K562 (cell line): ENCODE data around the gene ALDOC. TPM values are rescaled to one million over a fixed set of nuclear protein-coding genes. Genes with fewer than 3 reads are reported as not detected.
A peak's percentile ranks its signal among the peaks of the same experiment; 100 is the strongest.

Source experiments
- BRF1 ChIP-seq: IDR thresholded peaks from 3 replicates; pipeline ENCODE4 v1.6.1; 2011; ENCODE audit warnings: borderline replicate concordance, mild to moderate bottlenecking; ENCODE audit not compliant: insufficient read length; ENCODE audit errors: extremely low read depth
- CBX1 ChIP-seq: sonication (generic); IDR thresholded peaks from 2 replicates; pipeline ENCODE4 v1.6.1; 2016; ENCODE audit warnings: antibody characterized with exemption, low read depth, mild to moderate bottlenecking
- CHCHD3 ChIP-seq: fragments of 250-450 bp; sonication (Bioruptor Pico); IDR thresholded peaks from 2 replicates; pipeline ENCODE4 v2.1.2; 2022; ENCODE audit warnings: mild to moderate bottlenecking
- CHD7 ChIP-seq: fragments of 200-600 bp; sonication (generic); IDR thresholded peaks from one replicate; pipeline ENCODE4 v1.6.1; 2012; ENCODE audit warnings: mild to moderate bottlenecking, low read depth, low read length, inconsistent platforms
- CREBBP ChIP-seq: IDR thresholded peaks from one replicate; pipeline ENCODE4 v1.6.1; 2012; ENCODE audit warnings: low read depth, mild to moderate bottlenecking, control low read depth, inconsistent platforms, low read length
- CREM ChIP-seq: IDR thresholded peaks from 2 replicates; pipeline ENCODE4 v1.6.1; 2014; ENCODE audit warnings: antibody characterized with exemption, low read depth
- KDM1A ChIP-seq, 2 experiments: fragments of 450-650 bp; IDR thresholded peaks; 2 replicates each; pipeline ENCODE4 v1.6.1; 2016; ENCODE audit warnings: mild to moderate bottlenecking in 2 of 2
- NCOA6 ChIP-seq: fragments of 450-650 bp; IDR thresholded peaks from 2 replicates; pipeline ENCODE4 v1.6.1; 2017; ENCODE audit warnings: mild to moderate bottlenecking
- PRDM10 ChIP-seq: fragments of 450-650 bp; IDR thresholded peaks from 2 replicates; pipeline ENCODE4 v1.6.1; 2018; ENCODE audit not compliant: partially characterized antibody
- TAF1 ChIP-seq: IDR thresholded peaks from 2 replicates; pipeline ENCODE4 v1.6.1; 2011; ENCODE audit warnings: mild to moderate bottlenecking, low read length, moderate library complexity; ENCODE audit not compliant: insufficient read depth, control insufficient read depth, severe bottlenecking; ENCODE audit errors: extremely low read depth
- TRIM24 ChIP-seq, 2 experiments: fragments of 450-650 bp; IDR thresholded peaks; 2 replicates each; pipeline ENCODE4 v1.6.1; 2016
- ZNF175 ChIP-seq: fragments of 200-800 bp; sonication (Bioruptor generic); IDR thresholded peaks from 2 replicates; pipeline ENCODE4 v1.6.1; 2016; ENCODE audit warnings: low read depth, mild to moderate bottlenecking, missing genetic modification characterization, missing compliant biosample characterization
- ZNF263 ChIP-seq: sonication (generic); formaldehyde crosslinking; IDR thresholded peaks from 2 replicates; pipeline ENCODE4 v1.8.0; 2022; ENCODE audit warnings: mild to moderate bottlenecking, missing genetic modification reagents, borderline replicate concordance
- ZNF644 ChIP-seq: fragments of 200-800 bp; sonication (Bioruptor generic); IDR thresholded peaks from 2 replicates; pipeline ENCODE4 v1.6.1; 2016; ENCODE audit warnings: low read depth, missing genetic modification characterization, missing compliant biosample characterization
- polyA plus RNA-seq, 8 experiments: library from polyadenylated mRNA; depleted of rRNA in 4 of 8; stranded (reverse) in 5 of 8; unstranded in 3 of 8; fragments of >200 nt; fragmentation: Nextera tagmentation in 2 of 8; fragmentation: Illumina TruSeq in 1 of 8; extraction: Ambion mirVana in 2 of 8; extraction: Trizol in 1 of 8; gene quantifications; 2 replicates each; pipeline versions ENCODE4 v1.2.1 to v1.2.3, GENCODE V29; 2011 to 2014; ENCODE audit warnings: inconsistent platforms in 1 of 8, missing spikeins in 1 of 8
- total RNA-seq, 7 experiments: library from RNA; depleted of rRNA in 6 of 7; stranded (reverse); fragments of >200 nt in 6 of 7; fragmentation: Illumina TruSeq in 2 of 7; extraction: Trizol in 2 of 7; gene quantifications; 2 replicates each; pipeline versions ENCODE4 v1.2.1 to v1.2.3, GENCODE V29; 2011 to 2021; ENCODE audit warnings: low replicate concordance in 1 of 7

The ALDOC gene
- total and polyA plus RNA-seq, 9 of the 15 experiments (the other 6 are each of a cell fraction or from before 2014, with no cell fraction given) = 43.2 to 263 (median 99.2) TPM

DNA sequence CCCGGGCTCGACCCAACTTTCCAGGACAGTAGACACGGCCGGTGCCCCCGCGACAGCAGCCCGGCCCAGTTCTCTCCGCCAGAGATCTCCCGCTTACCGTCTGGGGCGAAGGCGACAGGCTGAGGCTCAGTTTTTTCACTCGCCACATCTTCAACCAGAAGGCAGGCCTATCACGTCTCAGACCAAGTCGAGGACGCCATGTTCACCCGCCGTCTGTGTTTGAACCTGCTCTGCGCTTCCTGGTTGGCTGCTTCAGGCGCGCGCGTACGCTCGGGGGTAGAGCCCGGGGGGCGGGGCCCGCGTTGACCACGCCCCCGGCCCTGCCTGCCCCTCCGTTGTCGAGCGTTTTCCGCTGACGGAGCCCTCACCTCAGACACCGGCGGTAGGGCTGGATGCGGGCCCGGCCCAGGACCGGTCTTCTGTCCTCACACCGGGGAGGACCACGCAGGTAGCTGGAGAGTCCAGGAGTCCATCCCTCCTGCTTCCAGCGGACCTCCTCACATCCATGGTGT is 22.2 kb upstream of the ALDOC start, which contains the start of gene SPAG5 (continued):
- TF ChIP-seq PRDM10 = peak; percentile 38
- TF ChIP-seq CREBBP = no peak
- no peak for TF ChIP-seq BRF1
- TF ChIP-seq CHCHD3 (CRISPR knock-in tag) = peak; percentile 47; the same call in 1 of the 2 replicates
- no peak for TF ChIP-seq ZNF644 (tag)
- TF ChIP-seq ZNF263 (CRISPR knock-in tag) = peak; percentile 84
- TF ChIP-seq CREM = peak; percentile 84
- peak; percentile 91 for TF ChIP-seq TAF1
- TF ChIP-seq CBX1 = peak; percentile 95
- no peak for TF ChIP-seq ZNF175 (CRISPR knock-in tag)
- TF ChIP-seq KDM1A (IDR thresholded peaks at IDR 0.05) = no peak
- 0 out of 2 replicates have a peak, but pooled peaks have one; percentile 44 for TF ChIP-seq NCOA6
- TF ChIP-seq TRIM24 (IDR thresholded peaks at IDR 0.05) = no peak
- no peak for TF ChIP-seq CHD7
